Stimulated activated CD4-positive, alpha-beta T cell treated with anti-CD3 and anti-CD28 coated beads, TNF-alpha, amount 100 ng/mL, for 4 hours (primary cell): ENCODE measurements around the gene MYBPC2.
"Not testable (repeated sequence)": the region's sequence is repeated elsewhere in the genome, so short reads cannot be mapped to it uniquely, and the experiment has no call there.

Source experiments
- DNase-seq, 3 experiments: peaks; one replicate each; pipeline ENCODE4 v3.0.0-alpha.2; 2020; ENCODE audit warnings: low read depth in 3 of 3

Gene MYBPC2

GRCh38 chr19:50432221-50433028 is at the start of gene MYBPC2:
Gene MYBPC2, plus strand, starts transcription at chr19:50432892. Its CDS starts 62 bp downstream, at chr19:50432954.
- DNase-seq = no peak

- DNase-seq = no peak
Measured at GRCh38 chr19:50383001-50383851, 49.5 kb upstream of the MYBPC2 start.

- peak; percentile 98 to 99 (median 98) for DNase-seq
Measured at GRCh38 chr19:50383852-50384684, 48.6 kb upstream of the MYBPC2 start, which contains the start of gene POLD1. Gene POLD1, plus strand, starts transcription at chr19:50384347. Its CDS starts 14,505 bp downstream, at chr19:50398852.

- no peak for DNase-seq
Measured at GRCh38 chr19:50384685-50385535, 47.8 kb upstream of the MYBPC2 start.

GRCh38 chr19:50387176-50387867 is 45.4 kb upstream of the MYBPC2 start:
- DNase-seq = no peak

- DNase-seq = no peak
Measured at GRCh38 chr19:50387868-50388245, 44.8 kb upstream of the MYBPC2 start.

GRCh38 chr19:50390295-50390694 is 42.4 kb upstream of the MYBPC2 start:
- DNase-seq = not testable (repeated sequence)

- not testable (repeated sequence) for DNase-seq
Measured at GRCh38 chr19:50390952-50391351, 41.7 kb upstream of the MYBPC2 start.

GRCh38 chr19:50392759-50393158 is 39.9 kb upstream of the MYBPC2 start:
- no peak for DNase-seq

GRCh38 chr19:50393589-50393988 is 39.1 kb upstream of the MYBPC2 start:
- no peak for DNase-seq

GRCh38 chr19:50394017-50394416 is 38.7 kb upstream of the MYBPC2 start:
- DNase-seq = no peak

GRCh38 chr19:50398675-50399367 is 33.9 kb upstream of the MYBPC2 start:
- DNase-seq = no peak

GRCh38 chr19:50399368-50399745 is 33.3 kb upstream of the MYBPC2 start:
- no peak for DNase-seq

- DNase-seq = no peak
Measured at GRCh38 chr19:50401605-50402450, 30.9 kb upstream of the MYBPC2 start.

GRCh38 chr19:50402544-50403301 is 30.0 kb upstream of the MYBPC2 start:
- DNase-seq = no peak

- no peak for DNase-seq
Measured at GRCh38 chr19:50406156-50406820, 26.4 kb upstream of the MYBPC2 start.

- DNase-seq = no peak
Measured at GRCh38 chr19:50406829-50407228, 25.9 kb upstream of the MYBPC2 start.
